Osteoblast (primary cell): ENCODE data around the gene CCDC87. TPM values are rescaled to one million over a fixed set of nuclear protein-coding genes. Genes with fewer than 3 reads are reported as not detected.
A peak's percentile ranks its signal among the peaks of the same experiment; 100 is the strongest.

Experiments
- DNase-seq: peaks from one replicate; pipeline ENCODE4 v3.0.0; 2011; ENCODE audit warnings: low spot score, mixed read lengths; ENCODE audit not compliant: insufficient read length; ENCODE audit errors: missing footprints
- H2AFZ ChIP-seq: 2 replicates; pipeline ENCODE4 v1.6.0; 2011; ENCODE audit warnings: mild to moderate bottlenecking, low read length
- H3K27ac ChIP-seq: 2 replicates; pipeline ENCODE4 v1.5.1; 2011; ENCODE audit warnings: mild to moderate bottlenecking, low read depth, low read length, moderate library complexity
- H3K27me3 ChIP-seq: 2 replicates; pipeline ENCODE4 v1.6.0; 2012; ENCODE audit warnings: mild to moderate bottlenecking, control low read depth, inconsistent platforms, low read length, moderate library complexity; ENCODE audit not compliant: insufficient read depth
- H3K36me3 ChIP-seq: 2 replicates; pipeline ENCODE4 v1.5.1; 2011; ENCODE audit warnings: mild to moderate bottlenecking, low read length, control low read depth, moderate library complexity; ENCODE audit not compliant: insufficient read depth
- H3K4me1 ChIP-seq: 2 replicates; pipeline ENCODE4 v1.5.1; 2011; ENCODE audit warnings: mild to moderate bottlenecking, low read length, control low read depth, moderate library complexity; ENCODE audit not compliant: insufficient read depth
- H3K4me2 ChIP-seq: 2 replicates; pipeline ENCODE4 v1.6.0; 2011; ENCODE audit warnings: mild to moderate bottlenecking, low read length; ENCODE audit not compliant: insufficient read depth
- H3K4me3 ChIP-seq: fragments of 200-600 bp; sonication (generic); 3 replicates; pipeline ENCODE4 v1.5.1; 2012; ENCODE audit warnings: mild to moderate bottlenecking, low read length, inconsistent platforms; ENCODE audit not compliant: insufficient read depth
- H3K79me2 ChIP-seq: 2 replicates; pipeline ENCODE4 v1.6.0; 2012; ENCODE audit warnings: mild to moderate bottlenecking, low read length, control low read depth, inconsistent platforms; ENCODE audit not compliant: insufficient read depth
- H3K9me3 ChIP-seq: 2 replicates; pipeline ENCODE4 v1.5.1; 2011; ENCODE audit warnings: low read depth, low read length, control low read depth
- H4K20me1 ChIP-seq: 2 replicates; pipeline ENCODE4 v1.6.0; 2012; ENCODE audit warnings: mild to moderate bottlenecking, low read length, control low read depth; ENCODE audit not compliant: insufficient read depth
- total RNA-seq: library from RNA; depleted of rRNA; stranded (reverse); fragments of >200 nt; gene quantifications from 2 replicates; pipeline ENCODE4 v1.2.3, GENCODE V29; 2012
- TF ChIP-seq, protein P1 (sequence below): IDR thresholded peaks from 2 replicates; pipeline ENCODE4 v1.5.1; 2011; ENCODE audit warnings: mild to moderate bottlenecking, low read depth, low read length, moderate library complexity; ENCODE audit errors: extremely low read depth

Gene CCDC87
- total RNA-seq, 1 donor = 1.1 TPM

DNA sequence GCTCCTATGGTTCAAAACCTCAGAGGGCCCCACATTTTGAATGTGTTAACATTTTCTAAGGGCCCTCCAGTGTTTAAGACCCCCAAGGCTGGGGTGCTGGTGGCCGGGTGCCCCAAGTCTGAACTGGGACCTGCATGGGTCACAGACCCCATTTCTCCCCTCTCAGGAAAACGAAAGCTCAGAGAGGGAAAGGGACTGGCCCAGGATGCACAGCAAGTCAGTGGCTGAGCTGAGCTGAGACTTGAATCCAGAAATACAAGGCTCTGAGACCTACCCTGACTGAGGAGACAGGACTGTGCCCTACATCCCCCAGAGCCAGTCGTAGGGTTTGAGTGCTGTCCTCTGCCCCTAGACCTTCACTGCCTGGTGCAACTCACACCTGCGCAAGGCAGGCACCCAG, 42.0 kb downstream of the CCDC87 start:
- Histone ChIP-seq H3K79me2 (no peaks in the 10 kb centered on the region), H2AFZ (no peak overlapping the region), H3K27ac (no peak overlapping the region), H3K9me3 (no peaks in the 10 kb centered on the region), H3K27me3 (peaks cover 30% of the 10 kb centered on the region), H3K4me2 (no peak overlapping the region), H3K4me1 (peaks cover 3% of the 10 kb centered on the region), H4K20me1 (no peaks in the 10 kb centered on the region), H3K4me3 (no peak overlapping the region), H3K36me3 (no peaks in the 10 kb centered on the region)
- TF ChIP-seq, protein P1, sequence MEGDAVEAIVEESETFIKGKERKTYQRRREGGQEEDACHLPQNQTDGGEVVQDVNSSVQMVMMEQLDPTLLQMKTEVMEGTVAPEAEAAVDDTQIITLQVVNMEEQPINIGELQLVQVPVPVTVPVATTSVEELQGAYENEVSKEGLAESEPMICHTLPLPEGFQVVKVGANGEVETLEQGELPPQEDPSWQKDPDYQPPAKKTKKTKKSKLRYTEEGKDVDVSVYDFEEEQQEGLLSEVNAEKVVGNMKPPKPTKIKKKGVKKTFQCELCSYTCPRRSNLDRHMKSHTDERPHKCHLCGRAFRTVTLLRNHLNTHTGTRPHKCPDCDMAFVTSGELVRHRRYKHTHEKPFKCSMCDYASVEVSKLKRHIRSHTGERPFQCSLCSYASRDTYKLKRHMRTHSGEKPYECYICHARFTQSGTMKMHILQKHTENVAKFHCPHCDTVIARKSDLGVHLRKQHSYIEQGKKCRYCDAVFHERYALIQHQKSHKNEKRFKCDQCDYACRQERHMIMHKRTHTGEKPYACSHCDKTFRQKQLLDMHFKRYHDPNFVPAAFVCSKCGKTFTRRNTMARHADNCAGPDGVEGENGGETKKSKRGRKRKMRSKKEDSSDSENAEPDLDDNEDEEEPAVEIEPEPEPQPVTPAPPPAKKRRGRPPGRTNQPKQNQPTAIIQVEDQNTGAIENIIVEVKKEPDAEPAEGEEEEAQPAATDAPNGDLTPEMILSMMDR = no peak
- DNase-seq = peak; percentile 29

DNA sequence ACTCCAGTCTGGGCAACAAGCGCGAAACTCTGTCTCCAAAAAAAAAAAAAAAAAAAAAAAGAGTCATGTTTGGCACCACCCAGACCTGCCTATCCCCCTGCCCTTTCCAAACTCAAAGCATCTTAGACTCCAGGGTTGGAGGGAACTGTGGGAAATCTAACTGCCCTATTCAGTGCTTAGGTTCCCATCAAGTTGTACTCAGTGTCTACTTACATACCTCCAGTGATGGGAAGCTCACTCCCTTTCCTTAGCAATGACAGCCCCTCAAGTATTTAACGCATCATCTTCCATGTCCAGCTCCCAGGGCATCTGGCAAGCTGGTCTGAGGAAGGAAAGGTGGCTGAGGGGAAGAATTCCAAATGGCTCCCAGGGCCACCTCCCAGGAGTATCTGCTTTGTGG, 43.2 kb downstream of the CCDC87 start:
- peaks cover 7% of the 10 kb centered on the region for H3K4me1 ChIP-seq

DNA sequence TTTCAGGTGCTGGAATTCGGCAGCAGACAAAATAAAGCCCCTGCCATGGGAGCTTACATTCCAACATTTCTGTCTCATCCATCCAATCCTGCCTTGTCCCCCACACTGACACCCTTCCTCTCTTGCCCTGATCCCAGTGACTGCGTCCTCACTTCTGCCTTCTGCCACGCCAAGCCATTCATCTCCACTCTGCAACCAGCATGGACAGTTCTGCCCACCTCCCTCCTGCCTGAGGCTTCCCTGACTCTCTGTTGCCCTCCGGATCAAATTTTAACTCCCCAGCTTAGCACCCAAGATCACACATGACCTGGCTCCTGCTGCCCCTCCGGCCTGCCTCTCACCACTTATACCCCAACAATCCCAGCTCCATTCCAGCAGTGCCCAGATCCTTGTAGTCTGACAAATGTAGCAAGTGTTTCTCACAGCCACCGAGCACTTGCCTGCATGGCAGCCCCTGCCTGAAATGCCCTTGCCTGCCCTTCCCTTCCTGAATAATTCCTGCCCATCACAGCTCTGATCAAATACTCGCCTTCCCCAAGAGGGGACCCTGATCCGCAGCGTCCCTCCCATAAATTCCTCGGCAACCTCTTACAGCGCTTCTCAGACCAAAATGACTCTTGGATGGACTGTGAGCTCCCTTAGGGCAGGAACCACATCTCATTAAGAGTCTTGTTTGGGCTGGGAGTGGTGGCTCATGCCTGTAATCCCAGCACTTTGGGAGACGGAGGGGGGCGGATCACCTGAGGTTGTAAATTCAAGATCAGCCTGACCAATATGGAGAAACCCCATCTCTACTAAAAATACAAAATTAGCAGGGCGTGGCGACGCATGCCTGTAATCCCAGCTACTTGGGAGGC, 43.9 kb downstream of the CCDC87 start:
- no peak overlapping the region for H3K27ac ChIP-seq
- peaks cover 4% of the 10 kb centered on the region for H3K79me2 ChIP-seq
- H3K4me1 ChIP-seq = peaks cover 11% of the 10 kb centered on the region
- DNase-seq = peak; percentile 52
- no peak overlapping the region for H3K4me3 ChIP-seq
- no peaks in the 10 kb centered on the region for H4K20me1 ChIP-seq
- no peaks in the 10 kb centered on the region for H3K36me3 ChIP-seq
- H3K4me2 ChIP-seq = no peak overlapping the region
- H3K9me3 ChIP-seq = no peaks in the 10 kb centered on the region
- H3K27me3 ChIP-seq = peaks cover 25% of the 10 kb centered on the region
- TF ChIP-seq, protein P1 = no peak
- H2AFZ ChIP-seq = no peak overlapping the region

More for the DNA sequence above, 43.2 kb downstream of the CCDC87 start:
- TF ChIP-seq, protein P1 = no peak
- DNase-seq = no peak
- Histone ChIP-seq H4K20me1 (no peaks in the 10 kb centered on the region), H3K9me3 (no peaks in the 10 kb centered on the region), H3K27ac (no peak overlapping the region), H3K4me2 (no peak overlapping the region), H3K79me2 (no peaks in the 10 kb centered on the region), H2AFZ (no peak overlapping the region), H3K27me3 (peaks cover 25% of the 10 kb centered on the region), H3K36me3 (no peaks in the 10 kb centered on the region), H3K4me3 (no peak overlapping the region)

DNA sequence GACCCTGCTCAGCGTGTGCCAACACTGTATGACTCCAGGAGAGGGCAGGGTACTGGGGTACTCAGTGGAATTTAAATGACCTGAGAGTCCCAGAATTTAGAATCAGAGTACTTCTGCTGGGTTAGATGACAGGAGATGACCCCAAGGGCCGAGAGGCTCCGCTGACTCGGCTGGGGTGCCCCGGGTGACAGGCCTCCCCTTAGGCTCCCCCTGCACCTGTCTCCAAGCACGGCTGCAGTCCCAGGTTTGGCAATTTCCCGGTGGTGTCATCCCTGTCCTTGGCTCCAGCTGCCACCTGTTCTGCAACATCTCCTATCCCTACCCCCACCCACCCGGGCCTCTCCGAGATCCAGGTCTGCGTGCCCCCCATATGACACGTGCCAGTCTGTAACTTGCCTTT, 44.8 kb downstream of the CCDC87 start:
- H4K20me1 ChIP-seq = peaks cover 3% of the 10 kb centered on the region
- H3K9me3 ChIP-seq = no peaks in the 10 kb centered on the region
- peaks cover 4% of the 10 kb centered on the region for H3K79me2 ChIP-seq
- H3K27ac ChIP-seq = no peak overlapping the region
- peak; percentile 65 for DNase-seq
- no peak overlapping the region for H3K4me2 ChIP-seq
- peaks cover 14% of the 10 kb centered on the region for H3K4me1 ChIP-seq
- H2AFZ ChIP-seq = no peak overlapping the region
- H3K4me3 ChIP-seq = no peak overlapping the region
- peaks cover 25% of the 10 kb centered on the region for H3K27me3 ChIP-seq
- TF ChIP-seq, protein P1 = no peak
- peaks cover 5% of the 10 kb centered on the region for H3K36me3 ChIP-seq
